Mesenchymal stem cell (in vitro differentiated cells and primary cell): ENCODE measurements around the gene EPHA10.

ENCODE experiments used
- DNase-seq: peaks from one replicate; pipeline ENCODE4 v3.0.0-alpha.2; 2013
- H2AFZ ChIP-seq: one replicate; pipeline ENCODE4 v1.6.1; 2013; ENCODE audit warnings: low read depth, mild to moderate bottlenecking, control low read depth, inconsistent platforms, low read length, moderate library complexity
- H2AK5ac ChIP-seq: 2 replicates; pipeline ENCODE4 v1.6.1; 2013; ENCODE audit warnings: low read length, moderate library complexity, mild to moderate bottlenecking, inconsistent platforms; ENCODE audit not compliant: severe bottlenecking
- H2BK120ac ChIP-seq: one replicate; pipeline ENCODE4 v1.6.1; 2013; ENCODE audit warnings: low read depth, mild to moderate bottlenecking, inconsistent platforms, low read length, moderate library complexity
- H2BK12ac ChIP-seq, 2 experiments: one replicate each; pipeline ENCODE4 v1.6.1; 2013; ENCODE audit warnings: inconsistent platforms in 2 of 2, low read length in 2 of 2, mild to moderate bottlenecking in 2 of 2, moderate library complexity in 2 of 2, control low read depth in 1 of 2
- H2BK15ac ChIP-seq: one replicate; pipeline ENCODE4 v1.6.1; 2013; ENCODE audit warnings: mild to moderate bottlenecking, low read depth, inconsistent platforms; ENCODE audit not compliant: poor library complexity, severe bottlenecking
- H2BK5ac ChIP-seq: 2 replicates; pipeline ENCODE4 v1.6.1; 2013; ENCODE audit warnings: low read depth, mild to moderate bottlenecking, low read length, control low read depth, inconsistent platforms; ENCODE audit not compliant: poor library complexity, severe bottlenecking
- H3K14ac ChIP-seq, 2 experiments: one replicate each; pipeline ENCODE4 v1.6.1; 2013; ENCODE audit warnings: inconsistent platforms in 2 of 2, low read length in 2 of 2, control low read depth in 1 of 2, mild to moderate bottlenecking in 1 of 2, moderate library complexity in 1 of 2
- H3K18ac ChIP-seq, 2 experiments: one replicate each; pipeline ENCODE4 v1.6.1; 2013; ENCODE audit warnings: inconsistent platforms in 2 of 2, low read length in 2 of 2, control low read depth in 1 of 2, low read depth in 1 of 2, mild to moderate bottlenecking in 1 of 2
- H3K23ac ChIP-seq, 2 experiments: one replicate each; pipeline ENCODE4 v1.6.1; 2013; ENCODE audit warnings: inconsistent platforms in 2 of 2, low read length in 2 of 2, mild to moderate bottlenecking in 2 of 2, moderate library complexity in 2 of 2, control low read depth in 1 of 2
- H3K27ac ChIP-seq: 2 replicates; pipeline ENCODE4 v1.5.1; 2013; ENCODE audit warnings: mild to moderate bottlenecking, moderate library complexity, low read length, control low read depth, inconsistent platforms; ENCODE audit not compliant: poor library complexity, severe bottlenecking
- H3K27me3 ChIP-seq, 2 experiments: 2 replicates each; pipeline versions ENCODE4 v1.6.1 to v1.7.0; 2013; ENCODE audit warnings: low read length in 2 of 2, mild to moderate bottlenecking in 2 of 2, moderate library complexity in 2 of 2, control low read depth in 1 of 2, inconsistent platforms in 1 of 2; ENCODE audit not compliant: control insufficient read depth in 1 of 2, insufficient read depth in 1 of 2
- H3K36me3 ChIP-seq, 2 experiments: 2 replicates each; pipeline versions ENCODE4 v1.6.1 to v1.7.0; 2013; ENCODE audit warnings: low read length in 2 of 2, control low read depth in 1 of 2, inconsistent platforms in 1 of 2, low read depth in 1 of 2, mild to moderate bottlenecking in 1 of 2; ENCODE audit not compliant: insufficient read depth in 2 of 2, control insufficient read depth in 1 of 2
- H3K4ac ChIP-seq, 2 experiments: one replicate each; pipeline ENCODE4 v1.6.1; 2013; ENCODE audit warnings: inconsistent platforms in 2 of 2, low read length in 2 of 2, mild to moderate bottlenecking in 2 of 2, moderate library complexity in 2 of 2, control low read depth in 1 of 2, low read depth in 1 of 2
- H3K4me1 ChIP-seq: 2 replicates; pipeline ENCODE4 v1.6.1; 2013; ENCODE audit warnings: low read depth, low read length, control low read depth; ENCODE audit not compliant: control insufficient read depth, insufficient read depth
- H3K4me2 ChIP-seq: 2 replicates; pipeline ENCODE4 v1.6.1; 2013; ENCODE audit warnings: low read length, mild to moderate bottlenecking, inconsistent platforms; ENCODE audit not compliant: poor library complexity, severe bottlenecking
- H3K4me3 ChIP-seq, 2 experiments: 2 replicates each; pipeline versions ENCODE4 v1.5.1 to v1.7.0; 2013; ENCODE audit warnings: low read length in 2 of 2, mild to moderate bottlenecking in 2 of 2, control low read depth in 1 of 2, low read depth in 1 of 2; ENCODE audit not compliant: insufficient read depth in 1 of 2
- H3K79me1 ChIP-seq: replicated peaks from 2 replicates; pipeline ENCODE4 v1.6.1; 2013; ENCODE audit warnings: mild to moderate bottlenecking, control low read depth, low read length, inconsistent platforms; ENCODE audit not compliant: poor library complexity, severe bottlenecking
- H3K9ac ChIP-seq: 2 replicates; pipeline ENCODE4 v1.7.0; 2013; ENCODE audit warnings: mild to moderate bottlenecking, low read length, moderate library complexity
- H3K9me3 ChIP-seq: 2 replicates; pipeline ENCODE4 v1.7.0; 2013; ENCODE audit warnings: mild to moderate bottlenecking, low read length; ENCODE audit not compliant: control insufficient read depth
- H4K8ac ChIP-seq: one replicate; pipeline ENCODE4 v1.6.1; 2013; ENCODE audit warnings: inconsistent platforms, mild to moderate bottlenecking, low read length, moderate library complexity
- H4K91ac ChIP-seq: one replicate; pipeline ENCODE4 v1.6.1; 2013; ENCODE audit warnings: mild to moderate bottlenecking, low read length, inconsistent platforms
- WGBS: methylation state at CpG from one replicate; pipeline ENCODE4 v1.1.7; 2013; ENCODE audit warnings: mixed read lengths; 5-methylcytosine and 5-hydroxymethylcytosine counted together

The EPHA10 gene

DNA sequence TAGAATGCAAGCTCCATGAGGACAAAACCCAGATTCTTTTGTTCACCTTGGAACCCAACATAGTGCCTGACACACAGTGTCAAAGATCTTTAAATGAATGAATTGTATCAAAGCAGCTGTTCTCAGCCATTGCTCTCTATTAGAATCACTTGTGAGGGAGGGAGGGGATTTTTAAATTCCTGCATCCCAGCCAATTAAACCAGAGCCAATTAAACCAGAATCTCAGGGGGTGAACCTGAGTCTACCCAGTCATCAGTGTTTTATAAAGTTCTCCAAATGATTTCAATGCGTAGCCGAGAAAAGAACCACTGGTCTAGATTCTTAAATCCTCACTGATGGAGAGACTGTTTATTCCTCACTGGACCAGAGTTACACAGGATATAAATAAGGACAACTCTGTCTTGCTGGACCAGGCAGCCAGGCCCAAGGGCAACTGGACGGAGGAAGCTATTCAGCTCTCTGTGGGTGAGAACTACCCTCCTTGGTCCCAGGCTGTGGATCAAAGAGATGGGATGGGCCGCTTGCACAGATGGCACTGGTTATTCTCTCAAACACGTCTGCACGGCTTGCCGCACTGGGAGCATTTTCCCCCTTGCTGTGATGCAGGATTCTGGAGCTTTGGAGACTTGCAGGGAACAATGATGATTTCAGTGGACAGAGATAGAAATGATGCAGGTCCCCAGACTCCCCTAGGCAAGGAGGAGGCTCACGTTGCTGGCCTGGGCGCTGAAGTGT lies 92.6 kb downstream of the EPHA10 start:
- WGBS: 70% methylated on average over 9 of the region's 9 CpGs
- Histone ChIP-seq H2BK120ac (no peak overlapping the region), H3K9me3 (no peaks in the 10 kb centered on the region), H3K27ac (no peak overlapping the region), H4K8ac (no peak overlapping the region), H3K4me1 (no peaks in the 10 kb centered on the region), H3K9ac (no peak overlapping the region), H3K27me3 (peaks cover 34 to 76% of the 10 kb centered on the region in 2 experiments), H3K23ac (no peak overlapping the region), H4K91ac (no peak overlapping the region), H3K4me3 (no peak overlapping the region), H3K14ac (no peak overlapping the region), H3K18ac (no peak overlapping the region), H3K36me3 (no peaks in the 10 kb centered on the region), H2BK12ac (no peak overlapping the region), H3K4me2 (no peak overlapping the region), H2BK15ac (no peak overlapping the region), H2AFZ (no peak overlapping the region), H3K4ac (no peak overlapping the region), H3K79me1 (no peaks in the 10 kb centered on the region), H2BK5ac (no peak overlapping the region), H2AK5ac (no peak overlapping the region)
- DNase-seq: no peak

DNA sequence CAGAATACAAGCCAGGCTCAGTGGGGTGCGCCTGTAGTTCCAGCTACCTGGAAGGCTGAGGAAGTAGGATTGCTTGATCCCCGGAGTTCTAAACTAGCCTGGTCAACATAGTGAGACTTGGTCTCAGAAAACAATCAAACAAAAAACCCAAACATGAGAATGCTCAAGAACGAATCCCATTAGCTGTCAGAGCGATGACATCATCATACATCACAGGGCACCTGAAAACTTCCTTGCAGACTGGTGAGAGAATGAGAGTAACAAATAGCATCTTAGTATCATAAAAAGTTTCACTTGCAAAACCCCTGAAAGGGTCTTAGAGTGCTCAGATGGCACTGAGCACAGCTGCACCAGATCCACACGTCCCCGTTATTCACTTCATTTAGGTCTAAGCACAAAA lies 93.7 kb downstream of the EPHA10 start:
- Histone ChIP-seq H3K9me3 (no peaks in the 10 kb centered on the region), H3K36me3 (no peaks in the 10 kb centered on the region), H3K4me2 (no peak overlapping the region), H2AFZ (no peak overlapping the region), H2BK15ac (no peak overlapping the region), H3K23ac (no peak overlapping the region), H4K8ac (no peak overlapping the region), H3K14ac (no peak overlapping the region), H2AK5ac (no peak overlapping the region), H2BK5ac (no peak overlapping the region), H4K91ac (no peak overlapping the region), H3K4ac (no peak overlapping the region), H3K27me3 (peaks cover 33 to 65% of the 10 kb centered on the region in 2 experiments), H3K79me1 (no peaks in the 10 kb centered on the region), H3K4me3 (no peak overlapping the region), H3K9ac (no peak overlapping the region), H3K27ac (no peak overlapping the region), H3K4me1 (no peaks in the 10 kb centered on the region), H3K18ac (no peak overlapping the region), H2BK12ac (no peak overlapping the region), H2BK120ac (no peak overlapping the region)
- 83% methylated on average over 3 of the region's 6 CpGs for WGBS
- DNase-seq: no peak

DNA sequence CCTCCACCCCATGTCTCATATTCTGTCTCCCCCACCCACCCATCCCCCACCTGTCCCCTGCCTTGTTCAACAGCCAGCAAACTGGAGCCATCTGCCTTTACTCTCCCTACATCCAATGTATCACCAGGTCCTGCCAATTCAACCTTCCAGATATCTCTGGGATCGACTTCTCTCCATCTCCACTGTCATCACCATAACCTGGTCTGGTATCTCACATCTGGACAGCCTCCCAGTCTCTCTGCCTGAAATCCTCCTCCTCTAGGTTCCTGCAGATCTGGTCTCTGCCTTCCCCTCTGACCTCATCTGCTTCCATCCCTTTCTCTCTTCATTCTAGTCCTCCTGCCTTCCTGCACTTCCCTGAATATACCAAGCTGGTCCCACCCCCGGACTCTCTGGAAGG lies 94.8 kb downstream of the EPHA10 start:
- H3K27me3 ChIP-seq: peaks cover 30 to 64% of the 10 kb centered on the region in 2 experiments
- no peak overlapping the region for H3K4me2 ChIP-seq
- no peak overlapping the region for H3K9ac ChIP-seq
- H3K23ac ChIP-seq: no peak overlapping the region
- H3K27ac ChIP-seq: no peak overlapping the region
- H2AFZ ChIP-seq: no peak overlapping the region
- no peak overlapping the region for H3K4ac ChIP-seq
- no peak overlapping the region for H2BK12ac ChIP-seq
- no peak overlapping the region for H4K91ac ChIP-seq
- no peak overlapping the region for H3K4me3 ChIP-seq
- H3K36me3 ChIP-seq: no peaks in the 10 kb centered on the region
- no peak overlapping the region for H4K8ac ChIP-seq
- no peaks in the 10 kb centered on the region for H3K9me3 ChIP-seq
- WGBS: 72% methylated on average over 2 of the region's 2 CpGs
- H3K79me1 ChIP-seq: no peaks in the 10 kb centered on the region
- H2BK5ac ChIP-seq: no peak overlapping the region
- no peaks in the 10 kb centered on the region for H3K4me1 ChIP-seq
- DNase-seq: no peak
- H2BK15ac ChIP-seq: no peak overlapping the region
- no peak overlapping the region for H2AK5ac ChIP-seq
- no peak overlapping the region for H2BK120ac ChIP-seq
- no peak overlapping the region for H3K14ac ChIP-seq
- H3K18ac ChIP-seq: no peak overlapping the region

DNA sequence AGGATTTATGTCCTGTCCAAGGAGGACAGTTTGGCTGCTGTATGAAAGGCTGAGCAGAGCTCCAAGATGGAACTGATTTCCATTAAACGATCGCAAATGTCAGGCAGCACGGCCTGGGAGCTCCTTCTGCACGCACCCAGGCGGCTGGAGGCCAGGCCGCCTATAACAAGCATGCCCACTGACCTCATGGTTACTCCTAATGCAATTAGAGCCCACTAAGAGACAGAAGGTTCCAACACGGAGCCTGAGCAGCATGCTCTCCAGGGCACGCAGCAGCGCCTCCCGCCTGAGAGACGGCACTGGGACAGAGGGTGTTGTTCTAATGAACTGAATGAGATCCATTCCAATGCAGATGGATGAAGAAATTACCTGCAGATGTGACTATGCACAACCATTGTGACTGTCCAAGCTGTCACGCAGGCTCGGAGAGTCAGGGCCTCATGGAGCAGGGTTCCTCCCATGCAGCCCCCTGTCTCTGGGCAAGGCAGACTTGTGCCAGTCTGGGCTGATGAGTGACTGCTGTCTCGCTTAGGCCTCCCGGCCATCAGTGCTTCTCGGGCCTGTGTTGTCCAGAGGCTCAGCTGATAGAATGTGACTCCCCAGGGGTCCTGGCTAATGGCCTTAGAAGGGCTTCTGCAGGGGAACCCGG lies 97.8 kb downstream of the EPHA10 start:
- no peak overlapping the region for H3K27ac ChIP-seq
- H2BK15ac ChIP-seq: no peak overlapping the region
- peaks cover 40 to 53% of the 10 kb centered on the region in 2 experiments for H3K27me3 ChIP-seq
- H2BK120ac ChIP-seq: no peak overlapping the region
- no peaks in the 10 kb centered on the region for H3K9me3 ChIP-seq
- no peaks in the 10 kb centered on the region for H3K36me3 ChIP-seq
- no peak overlapping the region for H2BK12ac ChIP-seq
- no peak overlapping the region for H3K4me2 ChIP-seq
- no peak overlapping the region for H2AK5ac ChIP-seq
- H3K18ac ChIP-seq: no peak overlapping the region
- H3K4me3 ChIP-seq: no peak overlapping the region
- no peak overlapping the region for H4K8ac ChIP-seq
- no peak for DNase-seq
- no peak overlapping the region for H2AFZ ChIP-seq
- 73% methylated on average over 17 of the region's 17 CpGs for WGBS
- peak overlapping the region in 1 of 2 experiments; percentile 19 for H3K23ac ChIP-seq
- no peak overlapping the region for H3K14ac ChIP-seq
- H4K91ac ChIP-seq: no peak overlapping the region
- H3K9ac ChIP-seq: no peak overlapping the region
- no peak overlapping the region for H3K4ac ChIP-seq
- H2BK5ac ChIP-seq: no peak overlapping the region
- H3K79me1 ChIP-seq: no peaks in the 10 kb centered on the region
- peaks cover 4% of the 10 kb centered on the region for H3K4me1 ChIP-seq
